ENCODE measurements around the gene RGMA. TPM values are rescaled to one million over a fixed set of nuclear protein-coding genes. Genes with fewer than 3 reads are reported as not detected.

The RGMA gene
- total and polyA plus RNA-seq, 2 donors (not counting 1 experiment from before 2014, with no cell fraction given), result not detected

- Histone ChIP-seq H4K20me1 (ENCODE audit: control insufficient read depth, insufficient read depth, low read length, poor library complexity, severe bottlenecking) (no peaks in the 10 kb centered on the region), H3K9ac (ENCODE audit: low read length) (no peak overlapping the region), H3K27ac (ENCODE audit: low read length in 2 of 2) (no peak overlapping the region), H3K4me1 (ENCODE audit: control insufficient read depth in 2 of 2, insufficient read depth in 2 of 2, low read length in 2 of 2) (no peaks in the 10 kb centered on the region), H3K4me2 (replicated peaks; ENCODE audit: low read depth, low read length, poor library complexity, severe bottlenecking) (no peak overlapping the region), H3K36me3 (replicated peaks in 1 of 2; ENCODE audit: control extremely low read depth in 1 of 2, control insufficient read depth in 1 of 2, extremely low read depth in 1 of 2, insufficient read depth in 2 of 2, low read length in 1 of 2) (no peaks in the 10 kb centered on the region), H3K9me3 (ENCODE audit: control extremely low read depth in 1 of 3, control insufficient read depth in 2 of 3, insufficient read depth in 1 of 3, low read length in 2 of 3) (no peaks in the 10 kb centered on the region), H3K4me3 (ENCODE audit: control extremely low read depth in 1 of 5, extremely low read depth in 1 of 5, insufficient read depth in 1 of 5, low read depth in 2 of 5, low read length in 4 of 5) (no peak overlapping the region), H3K79me2 (ENCODE audit: control insufficient read depth, insufficient read depth, low read length) (no peaks in the 10 kb centered on the region), H2AFZ (ENCODE audit: insufficient read depth, low read depth, low read length, poor library complexity, severe bottlenecking) (peak overlapping the region; percentile 12), H3K27me3 (replicated peaks in 1 of 4; ENCODE audit: control extremely low read depth in 1 of 4, control insufficient read depth in 3 of 4, insufficient read depth in 4 of 4, low read length in 3 of 4) (peaks cover 0 to 12% (median 1%) of the 10 kb centered on the region in 4 experiments)
- no peak for ATAC-seq (ENCODE audit: low read depth)
- TF ChIP-seq CTCF (IDR thresholded peaks at IDR 0.05) (no peak), EZH2 (IDR thresholded peaks at IDR 0.05; ENCODE audit: borderline replicate concordance, insufficient read depth, low read depth, low read length, poor library complexity, severe bottlenecking) (no peak)
- intact Hi-C loops (cut with micrococcal nuclease), result no loop called here
- H3K4me3 Mint-ChIP-seq, result no peak overlapping the region
- no peaks in the 10 kb centered on the region for H3K4me1 Mint-ChIP-seq
- no peak overlapping the region for H3K27ac Mint-ChIP-seq
- DNase-seq, result no peak
- ChIA-PET POLR2A (no interaction called here), CTCF (no interaction called here)
- H3K27me3 Mint-ChIP-seq, result peaks cover 49% of the 10 kb centered on the region
- no peaks in the 10 kb centered on the region for H3K9me3 Mint-ChIP-seq (ENCODE audit: insufficient read depth)
- 35% methylated on average over 43 of the region's 46 CpGs for WGBS (ENCODE audit: insufficient coverage)
These were observed 20.5 kb upstream of the RGMA start for GRCh38 chr15:93109336-93110102.

- no peaks in the 10 kb centered on the region for H4K20me1 ChIP-seq (ENCODE audit: control insufficient read depth, insufficient read depth, low read length, poor library complexity, severe bottlenecking)
- Mint-ChIP-seq H3K9me3 (ENCODE audit: insufficient read depth) (no peaks in the 10 kb centered on the region), H3K4me1 (no peaks in the 10 kb centered on the region), H3K27me3 (peaks cover 41% of the 10 kb centered on the region), H3K4me3 (no peak overlapping the region), H3K27ac (no peak overlapping the region)
- H3K79me2 ChIP-seq (ENCODE audit: control insufficient read depth, insufficient read depth, low read length), result no peaks in the 10 kb centered on the region
- intact Hi-C loops (cut with micrococcal nuclease), result no loop called here
- DNase-seq, result no peak
- ATAC-seq (ENCODE audit: low read depth), result no peak
- H3K9me3 ChIP-seq (ENCODE audit: control extremely low read depth in 1 of 3, control insufficient read depth in 2 of 3, insufficient read depth in 1 of 3, low read length in 2 of 3), result no peaks in the 10 kb centered on the region
- no peaks in the 10 kb centered on the region for H3K36me3 ChIP-seq (replicated peaks in 1 of 2; ENCODE audit: control extremely low read depth in 1 of 2, control insufficient read depth in 1 of 2, extremely low read depth in 1 of 2, insufficient read depth in 2 of 2, low read length in 1 of 2)
- H3K27me3 ChIP-seq (replicated peaks in 1 of 4; ENCODE audit: control extremely low read depth in 1 of 4, control insufficient read depth in 3 of 4, insufficient read depth in 4 of 4, low read length in 3 of 4), result peaks cover 0 to 12% (median 1%) of the 10 kb centered on the region in 4 experiments
- no peak overlapping the region for H3K4me3 ChIP-seq (ENCODE audit: control extremely low read depth in 1 of 5, extremely low read depth in 1 of 5, insufficient read depth in 1 of 5, low read depth in 2 of 5, low read length in 4 of 5)
- H3K4me2 ChIP-seq (replicated peaks; ENCODE audit: low read depth, low read length, poor library complexity, severe bottlenecking), result no peak overlapping the region
- ChIA-PET CTCF (interaction anchor here (0.6 kb wide), 1 partner anchor 10 kb away, joined by 3 read pairs; no protein-coding TSS in a partner anchor), POLR2A (no interaction called here)
- H3K9ac ChIP-seq (ENCODE audit: low read length), result no peak overlapping the region
- no peak for TF ChIP-seq EZH2 (IDR thresholded peaks at IDR 0.05; ENCODE audit: borderline replicate concordance, insufficient read depth, low read depth, low read length, poor library complexity, severe bottlenecking)
- TF ChIP-seq CTCF (IDR thresholded peaks at IDR 0.05), result no peak
- WGBS (ENCODE audit: insufficient coverage), result 100% methylated on average over 2 of the region's 2 CpGs
- H3K4me1 ChIP-seq (ENCODE audit: control insufficient read depth in 2 of 2, insufficient read depth in 2 of 2, low read length in 2 of 2), result no peaks in the 10 kb centered on the region
- no peak overlapping the region for H2AFZ ChIP-seq (ENCODE audit: insufficient read depth, low read depth, low read length, poor library complexity, severe bottlenecking)
- no peak overlapping the region for H3K27ac ChIP-seq (ENCODE audit: low read length in 2 of 2)
These were observed 18.6 kb upstream of the RGMA start for GRCh38 chr15:93107646-93108045.
